HK-2 (cell line): ENCODE measurements around the gene NFATC1.
"Not testable (repeated sequence)": the region's sequence is repeated elsewhere in the genome, so short reads cannot be mapped to it uniquely, and the experiment has no call there.

Experiments used
- DNase-seq: peaks from one replicate; pipeline ENCODE4 v3.0.0-alpha.2; 2018; ENCODE audit not compliant: unreplicated experiment

Gene NFATC1

GRCh38 chr18:79489051-79489898, 93.5 kb downstream of the NFATC1 start:
- no peak for DNase-seq

GRCh38 chr18:79489899-79490625, 94.3 kb downstream of the NFATC1 start:
- no peak for DNase-seq

GRCh38 chr18:79490626-79491041, 94.9 kb downstream of the NFATC1 start:
- DNase-seq, result no peak

- DNase-seq, result no peak
These were observed 95.4 kb downstream of the NFATC1 start for GRCh38 chr18:79491081-79491551.

- no peak for DNase-seq
These were observed 97.6 kb downstream of the NFATC1 start for GRCh38 chr18:79493211-79493800.

GRCh38 chr18:79493801-79494211, 98.1 kb downstream of the NFATC1 start:
- no peak for DNase-seq

GRCh38 chr18:79494936-79495335, 99.2 kb downstream of the NFATC1 start:
- DNase-seq, result no peak

GRCh38 chr18:79495591-79496071, 99.9 kb downstream of the NFATC1 start:
- no peak for DNase-seq

GRCh38 chr18:79496237-79496977, 100.7 kb downstream of the NFATC1 start:
- no peak for DNase-seq

- no peak for DNase-seq
These were observed 101.4 kb downstream of the NFATC1 start for GRCh38 chr18:79496978-79497637.

- no peak for DNase-seq
These were observed 101.9 kb downstream of the NFATC1 start for GRCh38 chr18:79497638-79498081.

- no peak for DNase-seq
These were observed 102.9 kb downstream of the NFATC1 start for GRCh38 chr18:79498662-79499061.

GRCh38 chr18:79501006-79501405, 105.3 kb downstream of the NFATC1 start:
- DNase-seq, result no peak

- DNase-seq, result no peak
These were observed 107.1 kb downstream of the NFATC1 start for GRCh38 chr18:79502782-79503181.

GRCh38 chr18:79503406-79503805, 107.7 kb downstream of the NFATC1 start:
- no peak for DNase-seq

- DNase-seq, result no peak
These were observed 108.3 kb downstream of the NFATC1 start for GRCh38 chr18:79504034-79504433.

GRCh38 chr18:79504495-79504894, 108.8 kb downstream of the NFATC1 start:
- not testable (repeated sequence) for DNase-seq

- not testable (repeated sequence) for DNase-seq
These were observed 109.7 kb downstream of the NFATC1 start for GRCh38 chr18:79505465-79505864.

- DNase-seq, result no peak
These were observed 110.7 kb downstream of the NFATC1 start for GRCh38 chr18:79506191-79507075.

- DNase-seq, result no peak
These were observed 111.4 kb downstream of the NFATC1 start for GRCh38 chr18:79507076-79507545.
